Measurements from ENCODE around the gene CDC26. TPM values are rescaled to one million over a fixed set of nuclear protein-coding genes. Genes with fewer than 3 reads are reported as not detected.

Gene CDC26
- total RNA-seq, 1 donor from 2014 or later, result 28.2 TPM

DNA sequence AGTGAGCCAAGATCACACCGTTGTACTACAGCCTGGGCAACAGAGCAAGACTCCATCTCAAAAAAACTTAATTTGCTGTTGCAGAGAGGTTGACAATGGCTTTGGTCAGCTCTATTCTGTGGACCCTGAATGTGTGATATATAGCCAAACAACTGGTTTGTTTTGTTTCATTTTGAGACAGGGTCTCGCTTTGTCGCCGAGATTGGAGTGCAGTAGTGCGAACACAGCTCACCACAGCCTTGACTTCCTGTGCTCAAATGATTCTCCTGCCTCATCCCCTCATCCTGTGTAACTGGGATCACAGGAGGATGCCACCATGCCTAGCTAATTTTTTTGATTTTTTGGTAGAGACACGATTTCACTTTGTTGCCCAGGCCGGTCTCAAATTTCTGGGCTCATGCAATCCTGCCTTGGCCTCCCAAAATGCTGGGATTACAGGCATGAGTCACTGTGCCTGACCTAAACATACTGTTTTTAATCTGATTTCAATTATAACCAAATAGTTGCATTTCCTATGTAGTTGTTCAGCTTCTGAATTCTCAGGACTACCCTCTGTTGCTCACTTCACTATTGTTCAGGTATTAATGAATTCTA lies 18.0 kb upstream of the CDC26 start:
- TF ChIP-seq, protein P1, sequence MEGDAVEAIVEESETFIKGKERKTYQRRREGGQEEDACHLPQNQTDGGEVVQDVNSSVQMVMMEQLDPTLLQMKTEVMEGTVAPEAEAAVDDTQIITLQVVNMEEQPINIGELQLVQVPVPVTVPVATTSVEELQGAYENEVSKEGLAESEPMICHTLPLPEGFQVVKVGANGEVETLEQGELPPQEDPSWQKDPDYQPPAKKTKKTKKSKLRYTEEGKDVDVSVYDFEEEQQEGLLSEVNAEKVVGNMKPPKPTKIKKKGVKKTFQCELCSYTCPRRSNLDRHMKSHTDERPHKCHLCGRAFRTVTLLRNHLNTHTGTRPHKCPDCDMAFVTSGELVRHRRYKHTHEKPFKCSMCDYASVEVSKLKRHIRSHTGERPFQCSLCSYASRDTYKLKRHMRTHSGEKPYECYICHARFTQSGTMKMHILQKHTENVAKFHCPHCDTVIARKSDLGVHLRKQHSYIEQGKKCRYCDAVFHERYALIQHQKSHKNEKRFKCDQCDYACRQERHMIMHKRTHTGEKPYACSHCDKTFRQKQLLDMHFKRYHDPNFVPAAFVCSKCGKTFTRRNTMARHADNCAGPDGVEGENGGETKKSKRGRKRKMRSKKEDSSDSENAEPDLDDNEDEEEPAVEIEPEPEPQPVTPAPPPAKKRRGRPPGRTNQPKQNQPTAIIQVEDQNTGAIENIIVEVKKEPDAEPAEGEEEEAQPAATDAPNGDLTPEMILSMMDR (IDR thresholded peaks at IDR 0.05), result no peak
- Mint-ChIP-seq H3K4me3 (ENCODE audit: unreplicated experiment) (no peak overlapping the region), H3K4me1 (ENCODE audit: unreplicated experiment) (no peaks in the 10 kb centered on the region), H3K27ac (ENCODE audit: unreplicated experiment) (no peak overlapping the region), H3K27me3 (ENCODE audit: unreplicated experiment) (no peaks in the 10 kb centered on the region), H3K36me3 (ENCODE audit: unreplicated experiment) (peaks cover 42% of the 10 kb centered on the region), H3K9me3 (ENCODE audit: unreplicated experiment) (no peaks in the 10 kb centered on the region)
- DNase-seq (ENCODE audit: extremely low spot score, unreplicated experiment), result no peak

DNA sequence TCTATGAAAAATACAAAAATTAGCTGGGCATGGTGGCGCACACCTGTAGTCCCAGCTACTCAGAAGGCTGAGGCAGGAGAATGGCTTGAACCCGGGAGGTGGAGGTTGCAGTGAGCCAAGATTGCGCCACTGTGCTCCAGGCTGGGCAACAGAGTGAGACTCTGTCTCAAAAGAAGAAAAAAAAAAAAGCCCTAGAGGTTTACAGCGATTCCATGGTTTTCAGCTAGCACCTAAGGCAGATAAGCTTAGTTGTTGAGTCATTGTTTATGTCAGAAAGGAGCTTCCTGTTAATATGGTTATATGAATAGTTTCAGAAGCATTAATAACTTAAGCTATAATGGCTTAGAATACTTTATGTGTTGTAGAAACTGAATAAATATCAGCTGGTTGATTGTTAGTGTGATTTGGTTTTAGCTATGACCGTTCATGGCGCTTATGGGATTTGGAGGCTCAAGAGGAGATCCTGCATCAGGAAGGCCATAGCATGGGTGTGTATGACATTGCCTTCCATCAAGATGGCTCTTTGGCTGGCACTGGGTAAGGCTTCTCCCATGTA lies 14.8 kb upstream of the CDC26 start:
- no peaks in the 10 kb centered on the region for H3K9me3 Mint-ChIP-seq (ENCODE audit: unreplicated experiment)
- peaks cover 61% of the 10 kb centered on the region for H3K36me3 Mint-ChIP-seq (ENCODE audit: unreplicated experiment)
- no peak overlapping the region for H3K27ac Mint-ChIP-seq (ENCODE audit: unreplicated experiment)
- TF ChIP-seq, protein P1 (IDR thresholded peaks at IDR 0.05), result no peak
- H3K4me3 Mint-ChIP-seq (ENCODE audit: unreplicated experiment), result no peak overlapping the region
- no peaks in the 10 kb centered on the region for H3K27me3 Mint-ChIP-seq (ENCODE audit: unreplicated experiment)
- DNase-seq (ENCODE audit: extremely low spot score, unreplicated experiment), result no peak
- no peaks in the 10 kb centered on the region for H3K4me1 Mint-ChIP-seq (ENCODE audit: unreplicated experiment)

DNA sequence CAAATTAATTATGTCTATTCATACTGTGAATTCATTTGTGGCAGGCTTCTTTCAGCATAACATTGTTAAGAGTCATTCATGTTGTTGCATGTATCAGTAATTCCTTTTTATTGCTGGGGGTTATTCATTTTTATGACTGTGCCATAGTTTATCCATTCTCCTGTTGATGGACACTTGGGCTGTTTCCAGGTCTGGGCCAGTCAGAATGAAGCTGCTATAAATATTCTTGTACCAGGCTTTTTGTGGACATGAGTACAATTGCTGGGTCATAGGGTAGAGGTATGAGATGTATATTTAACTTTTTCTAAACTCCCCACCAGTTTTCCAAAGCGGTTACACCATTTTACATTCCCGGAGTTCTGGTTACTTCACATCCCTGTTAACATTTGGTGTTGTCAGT lies 13.7 kb upstream of the CDC26 start:
- Mint-ChIP-seq H3K4me3 (ENCODE audit: unreplicated experiment) (no peak overlapping the region), H3K27me3 (ENCODE audit: unreplicated experiment) (no peaks in the 10 kb centered on the region), H3K27ac (ENCODE audit: unreplicated experiment) (no peak overlapping the region), H3K9me3 (ENCODE audit: unreplicated experiment) (no peaks in the 10 kb centered on the region), H3K36me3 (ENCODE audit: unreplicated experiment) (peaks cover 70% of the 10 kb centered on the region), H3K4me1 (ENCODE audit: unreplicated experiment) (no peaks in the 10 kb centered on the region)
- TF ChIP-seq, protein P1 (IDR thresholded peaks at IDR 0.05), result no peak
- DNase-seq (ENCODE audit: extremely low spot score, unreplicated experiment), result no peak

DNA sequence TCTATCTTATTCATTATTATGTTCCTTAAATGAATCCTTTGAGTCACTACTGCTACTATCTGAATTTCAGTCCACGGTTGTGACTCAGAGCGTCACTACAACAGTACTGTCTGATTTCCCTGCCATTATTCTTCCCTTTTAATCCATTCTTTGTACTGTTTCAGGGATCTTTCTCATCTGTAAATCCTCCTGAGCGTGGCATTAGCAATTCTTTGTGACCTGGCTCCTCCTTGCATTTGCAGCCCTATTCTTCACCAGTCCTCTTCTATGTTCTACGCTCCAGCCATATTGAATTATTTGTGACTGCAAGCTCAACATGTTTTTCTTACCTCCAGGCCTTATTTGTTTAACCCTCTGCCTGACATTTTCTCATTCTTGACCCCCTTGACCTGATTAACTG lies 6.0 kb upstream of the CDC26 start:
- H3K27me3 Mint-ChIP-seq (ENCODE audit: unreplicated experiment), result no peaks in the 10 kb centered on the region
- no peak overlapping the region for H3K27ac Mint-ChIP-seq (ENCODE audit: unreplicated experiment)
- no peak overlapping the region for H3K4me3 Mint-ChIP-seq (ENCODE audit: unreplicated experiment)
- no peak for DNase-seq (ENCODE audit: extremely low spot score, unreplicated experiment)
- TF ChIP-seq, protein P1 (IDR thresholded peaks at IDR 0.05), result no peak
- peaks cover 54% of the 10 kb centered on the region for H3K36me3 Mint-ChIP-seq (ENCODE audit: unreplicated experiment)
- peaks cover 4% of the 10 kb centered on the region for H3K4me1 Mint-ChIP-seq (ENCODE audit: unreplicated experiment)
- H3K9me3 Mint-ChIP-seq (ENCODE audit: unreplicated experiment), result no peaks in the 10 kb centered on the region

DNA sequence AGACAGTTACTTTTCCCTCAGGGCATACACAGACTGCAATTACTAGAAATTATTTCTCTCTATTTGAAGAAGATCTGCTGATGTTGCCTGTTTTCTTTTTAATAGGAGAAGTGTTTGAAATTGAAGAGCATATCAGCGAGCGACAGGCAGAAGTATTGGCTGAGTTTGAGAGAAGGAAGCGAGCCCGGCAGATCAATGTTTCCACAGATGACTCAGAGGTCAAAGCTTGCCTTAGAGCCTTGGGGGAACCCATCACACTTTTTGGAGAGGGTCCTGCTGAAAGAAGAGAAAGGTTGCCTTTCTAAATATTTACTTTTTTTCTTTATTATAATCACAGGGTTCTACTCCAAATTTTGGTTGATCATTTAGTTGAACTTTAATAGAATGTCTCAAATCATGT lies 3.5 kb upstream of the CDC26 start:
- H3K9me3 Mint-ChIP-seq (ENCODE audit: unreplicated experiment), result no peaks in the 10 kb centered on the region
- no peak overlapping the region for H3K4me3 Mint-ChIP-seq (ENCODE audit: unreplicated experiment)
- TF ChIP-seq, protein P1 (IDR thresholded peaks at IDR 0.05), result no peak
- H3K4me1 Mint-ChIP-seq (ENCODE audit: unreplicated experiment), result peaks cover 10% of the 10 kb centered on the region
- peaks cover 40% of the 10 kb centered on the region for H3K36me3 Mint-ChIP-seq (ENCODE audit: unreplicated experiment)
- no peaks in the 10 kb centered on the region for H3K27me3 Mint-ChIP-seq (ENCODE audit: unreplicated experiment)
- H3K27ac Mint-ChIP-seq (ENCODE audit: unreplicated experiment), result no peak overlapping the region
- no peak for DNase-seq (ENCODE audit: extremely low spot score, unreplicated experiment)

Measured in osteocyte (in vitro differentiated cells).